Keratinocyte (primary cell): Measurements from ENCODE around the gene PLB1.

ENCODE experiments used
- EZH2 ChIP-seq: IDR thresholded peaks from one replicate; pipeline ENCODE4 v1.6.1; 2012; ENCODE audit warnings: inconsistent platforms, mild to moderate bottlenecking, low read length, moderate library complexity
- TF ChIP-seq, protein P1 (sequence below), 3 experiments: IDR thresholded peaks in 1 of 3; conservative IDR thresholded peaks in 1 of 3; optimal IDR thresholded peaks in 1 of 3; 2 replicates in 2 of 3; 3 replicates in 1 of 3; pipeline versions ENCODE3 to v1.5.1; 2011; ENCODE audit warnings: low read length in 3 of 3, mild to moderate bottlenecking in 3 of 3, moderate library complexity in 2 of 3, control low read depth in 1 of 3, inconsistent platforms in 1 of 3; ENCODE audit not compliant: insufficient read depth in 2 of 3; ENCODE audit errors: extremely low read depth in 1 of 3

DNA sequence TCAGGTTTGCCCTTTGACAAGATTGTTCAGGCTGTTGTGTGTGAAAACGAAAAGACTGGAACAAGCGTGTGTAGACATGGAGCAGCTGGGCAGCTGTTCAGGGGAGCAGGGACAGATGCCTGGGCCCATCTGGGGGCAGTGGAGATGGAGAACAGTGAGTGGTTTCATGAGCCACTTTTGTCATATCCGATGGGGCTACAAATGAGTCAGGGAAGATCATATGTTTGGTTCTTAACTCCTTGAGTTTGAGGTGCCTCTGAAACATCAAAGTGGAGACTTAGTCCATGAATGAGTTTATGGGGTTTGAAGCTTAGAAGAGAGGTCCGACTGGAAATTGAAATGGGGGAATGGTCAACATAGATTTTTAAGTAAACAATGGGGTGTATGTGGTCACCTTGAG, 9.3 kb upstream of the PLB1 start:
- TF ChIP-seq, protein P1, sequence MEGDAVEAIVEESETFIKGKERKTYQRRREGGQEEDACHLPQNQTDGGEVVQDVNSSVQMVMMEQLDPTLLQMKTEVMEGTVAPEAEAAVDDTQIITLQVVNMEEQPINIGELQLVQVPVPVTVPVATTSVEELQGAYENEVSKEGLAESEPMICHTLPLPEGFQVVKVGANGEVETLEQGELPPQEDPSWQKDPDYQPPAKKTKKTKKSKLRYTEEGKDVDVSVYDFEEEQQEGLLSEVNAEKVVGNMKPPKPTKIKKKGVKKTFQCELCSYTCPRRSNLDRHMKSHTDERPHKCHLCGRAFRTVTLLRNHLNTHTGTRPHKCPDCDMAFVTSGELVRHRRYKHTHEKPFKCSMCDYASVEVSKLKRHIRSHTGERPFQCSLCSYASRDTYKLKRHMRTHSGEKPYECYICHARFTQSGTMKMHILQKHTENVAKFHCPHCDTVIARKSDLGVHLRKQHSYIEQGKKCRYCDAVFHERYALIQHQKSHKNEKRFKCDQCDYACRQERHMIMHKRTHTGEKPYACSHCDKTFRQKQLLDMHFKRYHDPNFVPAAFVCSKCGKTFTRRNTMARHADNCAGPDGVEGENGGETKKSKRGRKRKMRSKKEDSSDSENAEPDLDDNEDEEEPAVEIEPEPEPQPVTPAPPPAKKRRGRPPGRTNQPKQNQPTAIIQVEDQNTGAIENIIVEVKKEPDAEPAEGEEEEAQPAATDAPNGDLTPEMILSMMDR (optimal IDR thresholded peaks at IDR 0.05 in 1 of 3, IDR thresholded peaks at IDR 0.05 in 1 of 3, conservative IDR thresholded peaks at IDR 0.05 in 1 of 3; ENCODE audit: extremely low read depth in 1 of 3, insufficient read depth in 2 of 3, low read length in 3 of 3) = no peak
- TF ChIP-seq EZH2 = no peak
